Neuronal stem cell (in vitro differentiated cells): ENCODE data around the gene TUSC7.

ENCODE experiments used
- DNase-seq: peaks from one replicate; pipeline ENCODE4 v3.0.0-alpha.2; 2013; ENCODE audit warnings: low spot score
- H2AFZ ChIP-seq: one replicate; pipeline ENCODE4 v1.6.1; 2013; ENCODE audit warnings: mild to moderate bottlenecking, low read length, inconsistent platforms
- H2AK5ac ChIP-seq: 2 replicates; pipeline ENCODE4 v1.6.1; 2013; ENCODE audit warnings: low read depth, mild to moderate bottlenecking, inconsistent platforms, low read length, moderate library complexity, mixed read lengths
- H2BK120ac ChIP-seq: 2 replicates; pipeline ENCODE4 v1.6.1; 2013; ENCODE audit warnings: low read depth, mild to moderate bottlenecking, inconsistent platforms, low read length, moderate library complexity, mixed read lengths
- H2BK12ac ChIP-seq: one replicate; pipeline ENCODE4 v1.6.1; 2013; ENCODE audit warnings: low read length, inconsistent platforms
- H2BK15ac ChIP-seq: 2 replicates; pipeline ENCODE4 v1.6.1; 2013; ENCODE audit warnings: mild to moderate bottlenecking, low read length, inconsistent platforms, mixed read lengths
- H2BK5ac ChIP-seq: one replicate; pipeline ENCODE4 v1.6.1; 2013; ENCODE audit warnings: inconsistent platforms, mild to moderate bottlenecking, low read length, moderate library complexity
- H3K14ac ChIP-seq: one replicate; pipeline ENCODE4 v1.6.1; 2013; ENCODE audit warnings: low read length, inconsistent platforms
- H3K18ac ChIP-seq: 2 replicates; pipeline ENCODE4 v1.6.1; 2013; ENCODE audit warnings: low read length, inconsistent platforms
- H3K23ac ChIP-seq: 2 replicates; pipeline ENCODE4 v1.6.1; 2013; ENCODE audit warnings: low read depth, mild to moderate bottlenecking, mixed read lengths, low read length, inconsistent platforms; ENCODE audit not compliant: poor library complexity
- H3K27ac ChIP-seq: replicated peaks from 3 replicates; pipeline ENCODE4 v1.5.1; 2013; ENCODE audit warnings: low read length, inconsistent platforms
- H3K27me3 ChIP-seq, 3 experiments: 2 replicates each; pipeline ENCODE4 v1.6.1; 2013; ENCODE audit warnings: low read length in 3 of 3, mild to moderate bottlenecking in 2 of 3, inconsistent platforms in 1 of 3, low read depth in 1 of 3, mixed read lengths in 1 of 3, moderate library complexity in 1 of 3; ENCODE audit not compliant: control insufficient read depth in 3 of 3, insufficient read depth in 3 of 3
- H3K36me3 ChIP-seq, 2 donors: replicated peaks in 1 of 2; 2 replicates each; pipeline ENCODE4 v1.6.1; 2013; ENCODE audit warnings: low read length in 2 of 2; ENCODE audit not compliant: control insufficient read depth in 2 of 2, insufficient read depth in 2 of 2
- H3K4ac ChIP-seq: 2 replicates; pipeline ENCODE4 v1.6.1; 2013; ENCODE audit warnings: inconsistent platforms, mild to moderate bottlenecking, low read length, moderate library complexity
- H3K4me1 ChIP-seq, 2 donors: 1 replicate in 1 of 2; 2 replicates in 1 of 2; pipeline ENCODE4 v1.6.1; 2013; ENCODE audit warnings: low read length in 2 of 2, low read depth in 1 of 2; ENCODE audit not compliant: control insufficient read depth in 2 of 2, insufficient read depth in 1 of 2
- H3K4me2 ChIP-seq: one replicate; pipeline ENCODE4 v1.6.1; 2013; ENCODE audit warnings: mild to moderate bottlenecking, low read length, inconsistent platforms; ENCODE audit not compliant: insufficient read depth, poor library complexity, severe bottlenecking
- H3K4me3 ChIP-seq, 2 donors: 2 replicates each; pipeline ENCODE4 v1.5.1; 2013; ENCODE audit warnings: low read length in 2 of 2, mild to moderate bottlenecking in 2 of 2, inconsistent platforms in 1 of 2, moderate library complexity in 1 of 2
- H3K79me1 ChIP-seq: one replicate; pipeline ENCODE4 v1.6.1; 2013; ENCODE audit warnings: low read depth, mild to moderate bottlenecking, inconsistent platforms, low read length, moderate library complexity
- H3K9ac ChIP-seq: one replicate; pipeline ENCODE4 v1.6.1; 2013; ENCODE audit warnings: mild to moderate bottlenecking, low read depth, low read length, inconsistent platforms; ENCODE audit not compliant: poor library complexity
- H3K9me3 ChIP-seq, 2 donors: replicated peaks in 1 of 2; 2 replicates each; pipeline versions ENCODE3 to v1.6.1; 2013; ENCODE audit warnings: low read length in 2 of 2, mild to moderate bottlenecking in 2 of 2, inconsistent platforms in 1 of 2, low read depth in 1 of 2, mixed read lengths in 1 of 2, moderate library complexity in 1 of 2; ENCODE audit not compliant: control insufficient read depth in 2 of 2, insufficient read depth in 1 of 2
- H4K8ac ChIP-seq: one replicate; pipeline ENCODE4 v1.6.1; 2013; ENCODE audit warnings: low read depth, mild to moderate bottlenecking, inconsistent platforms, low read length, moderate library complexity
- H4K91ac ChIP-seq: one replicate; pipeline ENCODE4 v1.6.1; 2013; ENCODE audit warnings: low read length, low read depth, mild to moderate bottlenecking, inconsistent platforms; ENCODE audit not compliant: poor library complexity
- WGBS, 2 donors: extraction: QIAGEN DNeasy Blood & Tissue Kit; methylation state at CpG; one replicate each; pipeline ENCODE4 v1.1.7; 2013; ENCODE audit warnings: missing lambda C conversion rate in 2 of 2, mixed read lengths in 1 of 2; ENCODE audit not compliant: insufficient read length in 2 of 2, insufficient replicate concordance in 1 of 2; ENCODE audit errors: extremely low coverage in 2 of 2; 5-methylcytosine and 5-hydroxymethylcytosine counted together

The TUSC7 gene

GRCh38 chr3:116691041-116691440, 18.5 kb upstream of the TUSC7 start:
- Histone ChIP-seq H3K23ac (no peak overlapping the region), H4K8ac (no peak overlapping the region), H3K79me1 (no peaks in the 10 kb centered on the region), H3K18ac (no peak overlapping the region), H2BK12ac (no peak overlapping the region), H3K36me3 (no peaks in the 10 kb centered on the region), H2AK5ac (no peak overlapping the region), H3K4me1 (no peaks in the 10 kb centered on the region), H3K9ac (no peak overlapping the region), H3K9me3 (no peaks in the 10 kb centered on the region), H4K91ac (no peak overlapping the region), H2BK5ac (no peak overlapping the region), H3K4me3 (no peak overlapping the region), H3K27ac (no peak overlapping the region), H3K14ac (no peak overlapping the region), H2AFZ (no peak overlapping the region), H3K27me3 (no peaks in the 10 kb centered on the region), H3K4ac (no peak overlapping the region), H2BK120ac (no peak overlapping the region), H3K4me2 (no peak overlapping the region), H2BK15ac (no peak overlapping the region)
- WGBS, 2 donors = no CpG with 5 or more reads among the region's 2 CpGs
- DNase-seq = no peak

GRCh38 chr3:116701070-116701469, 8.5 kb upstream of the TUSC7 start:
- Histone ChIP-seq H2BK12ac (no peak overlapping the region), H2BK120ac (no peak overlapping the region), H4K8ac (no peak overlapping the region), H2AK5ac (no peak overlapping the region), H3K27ac (no peak overlapping the region), H3K4me3 (no peak overlapping the region), H3K14ac (no peak overlapping the region), H3K79me1 (no peaks in the 10 kb centered on the region), H3K23ac (no peak overlapping the region), H2BK5ac (no peak overlapping the region), H3K9ac (no peak overlapping the region), H3K9me3 (no peaks in the 10 kb centered on the region), H3K4ac (no peak overlapping the region), H3K18ac (no peak overlapping the region), H3K27me3 (no peaks in the 10 kb centered on the region), H3K36me3 (no peaks in the 10 kb centered on the region), H2AFZ (no peak overlapping the region), H2BK15ac (no peak overlapping the region), H3K4me2 (no peak overlapping the region), H4K91ac (no peak overlapping the region), H3K4me1 (peaks cover 0 to 2% of the 10 kb centered on the region in 2 donors)
- DNase-seq = no peak

- Histone ChIP-seq H2AK5ac (no peak overlapping the region), H3K27me3 (no peaks in the 10 kb centered on the region), H3K4me2 (no peak overlapping the region), H3K4me3 (no peak overlapping the region), H2BK12ac (no peak overlapping the region), H3K4ac (no peak overlapping the region), H3K9ac (no peak overlapping the region), H2BK120ac (no peak overlapping the region), H4K91ac (no peak overlapping the region), H2AFZ (no peak overlapping the region), H2BK5ac (no peak overlapping the region), H3K36me3 (no peaks in the 10 kb centered on the region), H4K8ac (no peak overlapping the region), H3K18ac (no peak overlapping the region), H3K4me1 (no peaks in the 10 kb centered on the region), H3K14ac (no peak overlapping the region), H3K9me3 (no peaks in the 10 kb centered on the region), H2BK15ac (no peak overlapping the region), H3K23ac (no peak overlapping the region), H3K27ac (no peak overlapping the region), H3K79me1 (no peaks in the 10 kb centered on the region)
- WGBS, 2 donors = no CpG with 5 or more reads among the region's 4 CpGs
- DNase-seq = no peak
These were observed 7.2 kb upstream of the TUSC7 start for GRCh38 chr3:116702334-116702733.

GRCh38 chr3:116707531-116707930, 2.0 kb upstream of the TUSC7 start:
- no peak overlapping the region for H2BK120ac ChIP-seq
- no peak overlapping the region for H3K27ac ChIP-seq
- no peak for DNase-seq
- no peak overlapping the region for H2BK12ac ChIP-seq
- no peak overlapping the region for H3K9ac ChIP-seq
- H3K4me2 ChIP-seq = no peak overlapping the region
- H3K14ac ChIP-seq = no peak overlapping the region
- no peak overlapping the region for H2BK5ac ChIP-seq
- WGBS, 2 donors = no CpG with 5 or more reads among the region's 3 CpGs
- no peaks in the 10 kb centered on the region for H3K4me1 ChIP-seq
- no peaks in the 10 kb centered on the region for H3K79me1 ChIP-seq
- no peak overlapping the region for H4K91ac ChIP-seq
- H3K4ac ChIP-seq = no peak overlapping the region
- no peak overlapping the region for H4K8ac ChIP-seq
- H3K27me3 ChIP-seq = no peaks in the 10 kb centered on the region
- H2AFZ ChIP-seq = no peak overlapping the region
- no peak overlapping the region for H2AK5ac ChIP-seq
- H3K18ac ChIP-seq = no peak overlapping the region
- H2BK15ac ChIP-seq = no peak overlapping the region
- H3K36me3 ChIP-seq = no peaks in the 10 kb centered on the region
- no peaks in the 10 kb centered on the region for H3K9me3 ChIP-seq
- H3K4me3 ChIP-seq = no peak overlapping the region
- H3K23ac ChIP-seq = no peak overlapping the region
